Stimulated activated naive CD8-positive, alpha-beta T cell treated with anti-CD3 and anti-CD28 coated beads, Interleukin-15, amount 100 ng/mL, for 72 hours (primary cell): ENCODE measurements around the gene C1QL1.
A peak's percentile ranks its signal among the peaks of the same experiment; 100 is the strongest.

Experiments used
- ATAC-seq: fragments of 150-1000 bp; cut with Tn5 transposase; 2 replicates; pipeline ENCODE4 v1.10.0; 2021; ENCODE audit warnings: mild to moderate bottlenecking, moderate library complexity
- DNase-seq, 2 donors: peaks; one replicate each; pipeline ENCODE4 v3.0.0; 2021 to 2022
- H3K27ac Mint-ChIP-seq, 2 donors: one replicate each; pipeline ENCODE4 v1.8.0; 2022; ENCODE audit warnings: mild to moderate bottlenecking in 2 of 2, mixed read lengths in 2 of 2, moderate library complexity in 2 of 2
- H3K27me3 Mint-ChIP-seq: one replicate; pipeline ENCODE4 v1.8.0; 2022; ENCODE audit warnings: mixed read lengths
- H3K4me1 Mint-ChIP-seq: one replicate; pipeline ENCODE4 v1.8.0; 2022; ENCODE audit warnings: mild to moderate bottlenecking, mixed read lengths
- H3K4me3 Mint-ChIP-seq, 2 donors: one replicate each; pipeline ENCODE4 v1.8.0; 2022; ENCODE audit warnings: mild to moderate bottlenecking in 2 of 2, mixed read lengths in 2 of 2, moderate library complexity in 1 of 2
- H3K9me3 Mint-ChIP-seq, 2 donors: one replicate each; pipeline ENCODE4 v1.8.0; 2022; ENCODE audit warnings: mixed read lengths in 2 of 2

C1QL1 gene

GRCh38 chr17:44997733-44998520 is 29.8 kb upstream of the C1QL1 start:
- Mint-ChIP-seq H3K27me3 (peaks cover 33% of the 10 kb centered on the region), H3K27ac (no peak overlapping the region), H3K4me1 (no peaks in the 10 kb centered on the region), H3K4me3 (no peak overlapping the region), H3K9me3 (no peaks in the 10 kb centered on the region)
- ATAC-seq: no peak
- DNase-seq: no peak

DNA sequence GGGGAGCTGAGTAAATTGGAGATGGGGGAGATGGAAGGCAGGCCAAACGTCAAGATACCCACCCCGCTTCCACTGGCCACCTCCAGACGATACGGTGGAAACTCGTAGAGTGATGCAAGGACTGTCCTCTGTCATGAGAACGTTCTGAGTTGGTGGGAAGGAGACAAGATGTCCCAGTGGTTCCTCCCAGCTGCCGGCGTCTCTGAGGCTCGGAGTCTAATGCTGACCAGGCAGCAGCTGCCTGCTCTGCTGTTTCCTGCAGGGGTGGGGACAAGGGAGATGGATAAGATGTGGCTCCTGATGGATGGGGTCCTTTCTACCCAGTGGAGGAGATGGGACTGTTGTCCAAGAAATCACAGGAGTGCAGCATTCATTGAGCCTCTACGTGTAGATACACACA is 28.2 kb upstream of the C1QL1 start:
- no peak overlapping the region for H3K27ac Mint-ChIP-seq

GRCh38 chr17:44995436-44996001 is 27.4 kb upstream of the C1QL1 start:
- DNase-seq (no peak), ATAC-seq (no peak)
- Mint-ChIP-seq H3K27ac (no peak overlapping the region), H3K4me3 (no peak overlapping the region), H3K27me3 (peaks cover 35% of the 10 kb centered on the region), H3K4me1 (no peaks in the 10 kb centered on the region), H3K9me3 (no peaks in the 10 kb centered on the region)

More for the DNA sequence above, 28.2 kb upstream of the C1QL1 start:
- no peak for ATAC-seq
- H3K4me3 Mint-ChIP-seq: no peak overlapping the region
- no peaks in the 10 kb centered on the region for H3K9me3 Mint-ChIP-seq
- H3K4me1 Mint-ChIP-seq: no peaks in the 10 kb centered on the region
- H3K27me3 Mint-ChIP-seq: peaks cover 33% of the 10 kb centered on the region
- DNase-seq: no peak

DNA sequence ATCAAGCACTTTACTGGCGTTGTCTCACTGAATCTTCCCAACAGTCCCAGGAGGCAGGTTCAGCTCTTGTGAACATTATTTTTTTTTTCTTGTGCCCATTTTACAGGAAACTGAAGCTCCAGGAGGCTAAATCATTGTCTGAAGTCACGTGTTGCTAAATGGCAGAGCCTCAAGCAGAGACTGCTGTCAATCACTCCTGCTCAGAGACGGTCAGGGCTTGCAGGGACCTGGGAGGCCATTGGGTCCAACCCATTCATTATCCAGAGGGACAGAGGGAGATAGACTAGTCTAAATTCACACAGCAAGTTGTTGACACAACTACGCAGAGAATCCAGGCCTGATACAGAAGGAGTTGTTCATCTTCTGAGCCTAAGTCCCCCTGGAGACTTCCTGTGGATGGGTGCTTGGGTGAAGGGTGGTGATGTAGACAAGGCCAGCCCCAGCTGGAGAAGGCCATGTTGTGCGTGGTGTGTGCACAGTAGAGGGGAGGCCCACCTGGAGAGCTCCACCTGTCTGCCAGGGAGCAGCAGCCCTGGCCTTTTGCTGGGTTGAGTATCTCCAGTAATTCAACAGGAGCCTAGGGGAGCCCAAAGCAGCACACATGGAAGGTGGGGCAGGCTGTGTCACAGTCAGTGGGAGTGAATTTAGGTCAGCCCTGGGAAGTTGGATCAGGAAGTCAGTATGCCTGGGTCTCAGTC is 24.3 kb upstream of the C1QL1 start:
- Mint-ChIP-seq H3K27ac (no peak overlapping the region), H3K4me1 (peaks cover 14% of the 10 kb centered on the region), H3K4me3 (no peak overlapping the region), H3K27me3 (peaks cover 67% of the 10 kb centered on the region), H3K9me3 (no peaks in the 10 kb centered on the region)
- no peak for DNase-seq
- no peak for ATAC-seq

- Mint-ChIP-seq H3K9me3 (no peaks in the 10 kb centered on the region), H3K27me3 (peaks cover 65% of the 10 kb centered on the region), H3K27ac (no peak overlapping the region), H3K4me3 (no peak overlapping the region), H3K4me1 (peaks cover 18% of the 10 kb centered on the region)
- DNase-seq: no peak
- no peak for ATAC-seq
Measured at GRCh38 chr17:44990994-44991393, 22.9 kb upstream of the C1QL1 start.

DNA sequence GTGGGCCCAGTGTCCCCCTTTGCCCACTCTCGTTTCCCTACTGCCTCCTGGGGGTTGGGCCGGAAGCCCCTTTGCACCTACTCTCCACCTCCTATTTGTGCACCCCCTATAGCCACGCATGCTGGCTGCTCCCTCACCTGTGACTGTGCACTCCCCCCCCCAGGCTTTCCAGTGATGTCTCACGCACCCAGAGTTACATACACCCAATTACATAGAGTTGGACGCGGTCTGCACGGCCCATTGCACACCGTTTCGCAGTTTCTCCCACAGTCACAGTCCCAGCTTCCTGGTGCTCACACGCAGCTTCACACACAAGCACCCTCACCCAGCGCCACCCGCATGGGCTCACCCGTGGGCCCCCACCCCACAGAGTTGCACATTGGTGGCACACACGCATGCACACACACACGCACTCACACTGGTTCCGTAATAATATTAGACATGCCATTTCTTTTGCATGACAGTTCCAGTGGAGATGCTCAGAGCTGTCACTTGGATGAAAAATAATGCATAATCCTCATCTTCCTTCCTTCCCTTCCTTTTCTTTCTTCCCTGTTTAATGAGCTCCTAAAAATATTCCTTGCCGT is 21.5 kb upstream of the C1QL1 start:
- Mint-ChIP-seq H3K4me1 (peaks cover 18% of the 10 kb centered on the region), H3K4me3 (no peak overlapping the region), H3K9me3 (peaks cover 0 to 6% of the 10 kb centered on the region in 2 donors), H3K27ac (no peak overlapping the region), H3K27me3 (peaks cover 66% of the 10 kb centered on the region)
- DNase-seq (no peak), ATAC-seq (no peak)

GRCh38 chr17:44988044-44988942 is 20.2 kb upstream of the C1QL1 start:
- Mint-ChIP-seq H3K4me3 (peak overlapping the region; percentile 25 to 59), H3K27ac (no peak overlapping the region), H3K4me1 (peaks cover 18% of the 10 kb centered on the region), H3K9me3 (peaks cover 0 to 6% of the 10 kb centered on the region in 2 donors), H3K27me3 (peaks cover 54% of the 10 kb centered on the region)
- ATAC-seq (peak; percentile 45), DNase-seq (no peak)

DNA sequence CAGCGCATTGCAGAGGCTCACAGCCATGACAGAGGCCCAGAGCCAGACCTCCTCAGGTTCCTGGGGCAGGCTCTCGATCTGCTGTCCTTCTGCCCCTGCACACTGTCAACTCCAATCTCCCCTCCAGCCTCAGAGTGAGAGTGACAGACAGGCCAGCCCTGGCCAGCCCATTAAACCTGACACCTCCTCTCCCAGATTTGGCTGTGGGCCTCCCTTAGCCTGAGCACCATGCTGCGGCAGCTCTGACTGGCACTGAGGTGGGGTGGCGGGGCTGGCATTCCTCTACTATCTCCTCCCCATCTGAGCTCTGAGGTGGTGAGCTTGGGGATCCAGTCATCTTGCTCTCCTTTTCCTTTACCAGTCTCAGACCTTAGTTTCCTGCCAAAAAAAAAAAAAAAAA is 15.5 kb upstream of the C1QL1 start:
- Mint-ChIP-seq H3K9me3 (peaks cover 0 to 6% of the 10 kb centered on the region in 2 donors), H3K4me3 (no peak overlapping the region), H3K27ac (peak overlapping the region in 1 of 2 donors; percentile 72), H3K27me3 (peaks cover 45% of the 10 kb centered on the region), H3K4me1 (peaks cover 16% of the 10 kb centered on the region)
- no peak for DNase-seq
- ATAC-seq: no peak

GRCh38 chr17:44982113-44982702 is 14.1 kb upstream of the C1QL1 start:
- no peak overlapping the region for H3K4me3 Mint-ChIP-seq
- H3K4me1 Mint-ChIP-seq: peaks cover 3% of the 10 kb centered on the region
- ATAC-seq (no peak), DNase-seq (no peak)
- H3K9me3 Mint-ChIP-seq: peaks cover 0 to 6% of the 10 kb centered on the region in 2 donors
- peaks cover 45% of the 10 kb centered on the region for H3K27me3 Mint-ChIP-seq
- H3K27ac Mint-ChIP-seq: no peak overlapping the region

DNA sequence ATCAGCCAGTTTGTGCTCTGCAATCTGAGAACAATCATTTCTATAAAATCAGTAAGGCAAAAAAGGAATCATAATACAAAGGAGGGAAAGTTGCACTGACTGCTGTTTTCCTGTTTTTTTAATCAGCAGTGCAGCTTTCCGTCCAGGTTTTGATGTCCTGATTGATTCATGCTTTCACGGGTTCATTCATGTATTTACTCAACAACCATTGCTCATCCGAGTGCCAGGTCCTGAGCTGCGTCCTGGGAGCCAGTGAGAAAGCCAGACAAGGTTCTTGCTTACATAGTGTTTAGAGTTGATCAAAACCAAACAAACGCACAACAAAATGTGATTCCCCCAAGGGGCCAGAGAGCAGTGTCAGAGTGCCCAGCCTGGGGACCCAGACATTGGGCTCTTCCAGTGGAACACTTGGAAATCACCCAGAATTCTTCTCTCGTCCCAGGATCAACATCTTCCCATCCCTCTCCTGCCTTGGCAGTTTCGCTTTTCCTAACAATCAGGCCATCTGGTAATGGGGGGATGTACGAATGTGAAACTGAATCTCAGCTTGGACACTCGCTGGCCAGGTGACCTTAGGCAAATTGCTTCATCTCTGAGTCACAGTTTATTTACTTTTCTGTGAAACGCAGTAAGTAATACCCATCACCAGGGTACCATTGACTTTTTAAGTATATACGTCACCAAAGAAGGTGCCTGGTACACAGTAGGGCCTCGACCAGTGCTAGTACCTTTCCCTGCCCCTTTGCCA is 13.3 kb upstream of the C1QL1 start:
- DNase-seq (no peak), ATAC-seq (no peak)
- Mint-ChIP-seq H3K9me3 (peaks cover 0 to 6% of the 10 kb centered on the region in 2 donors), H3K4me3 (no peak overlapping the region), H3K27me3 (peaks cover 48% of the 10 kb centered on the region), H3K4me1 (no peaks in the 10 kb centered on the region), H3K27ac (no peak overlapping the region)

DNA sequence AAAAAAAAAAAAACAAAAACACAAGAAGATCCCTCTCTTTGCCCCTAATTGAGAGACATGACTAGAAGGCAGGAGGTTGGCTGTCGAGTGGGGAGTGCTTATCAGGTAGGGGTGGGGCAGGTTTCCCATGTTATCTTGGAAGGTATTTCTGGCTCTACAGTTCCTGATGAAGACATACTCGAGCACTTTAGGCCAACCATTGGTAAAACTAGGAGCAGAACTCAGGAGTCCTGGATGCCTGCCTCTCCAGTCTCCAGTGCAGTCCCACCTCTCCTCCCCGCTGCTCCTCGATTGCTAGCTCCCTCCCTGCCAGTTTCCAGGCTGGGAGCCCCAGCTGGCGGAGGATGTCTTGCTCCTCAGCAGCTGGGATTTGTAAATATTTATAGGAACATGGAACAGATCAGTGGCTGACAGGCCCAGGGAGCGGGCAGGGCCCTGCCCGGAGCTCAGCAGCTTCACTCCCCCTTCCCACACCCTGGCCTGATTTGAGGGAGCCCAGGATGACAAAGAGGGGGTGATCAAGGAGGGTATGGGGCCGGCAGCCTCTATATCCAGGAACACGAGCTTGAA is 11.4 kb upstream of the C1QL1 start:
- Mint-ChIP-seq H3K4me3 (no peak overlapping the region), H3K4me1 (no peaks in the 10 kb centered on the region), H3K27ac (no peak overlapping the region), H3K27me3 (peaks cover 44% of the 10 kb centered on the region), H3K9me3 (no peaks in the 10 kb centered on the region)
- DNase-seq (no peak), ATAC-seq (no peak)

- Mint-ChIP-seq H3K4me1 (no peaks in the 10 kb centered on the region), H3K27ac (no peak overlapping the region), H3K4me3 (no peak overlapping the region), H3K9me3 (no peaks in the 10 kb centered on the region), H3K27me3 (peaks cover 44% of the 10 kb centered on the region)
- no peak for DNase-seq
- ATAC-seq: no peak
Measured at GRCh38 chr17:44978807-44979206, 10.7 kb upstream of the C1QL1 start.

GRCh38 chr17:44977814-44978550 is 9.9 kb upstream of the C1QL1 start:
- ATAC-seq (no peak), DNase-seq (no peak)
- H3K27me3 Mint-ChIP-seq: peaks cover 44% of the 10 kb centered on the region
- no peaks in the 10 kb centered on the region for H3K9me3 Mint-ChIP-seq
- no peak overlapping the region for H3K4me3 Mint-ChIP-seq
- no peak overlapping the region for H3K27ac Mint-ChIP-seq
- peaks cover under 1% of the 10 kb centered on the region for H3K4me1 Mint-ChIP-seq
